NCI-H748 (cell line): ENCODE data around the gene FAM199X.
"Not testable (repeated sequence)": the region's sequence is repeated elsewhere in the genome, so short reads cannot be mapped to it uniquely, and the experiment has no call there.

Experiments used
- DNase-seq: peaks from one replicate; lab custom pipeline; 2025; ENCODE audit not compliant: unreplicated experiment; lab: John Stamatoyannopoulos, UW

The FAM199X gene

GRCh38 chrX:104187931-104188330, 21.7 kb downstream of the FAM199X start:
- no peak for DNase-seq

- no peak for DNase-seq
Measured at GRCh38 chrX:104189837-104190236, 23.6 kb downstream of the FAM199X start.

GRCh38 chrX:104193485-104193884, 27.2 kb downstream of the FAM199X start:
- no peak for DNase-seq

- no peak for DNase-seq
Measured at GRCh38 chrX:104195013-104195412, 28.8 kb downstream of the FAM199X start.

- peak; percentile 15 for DNase-seq
Measured at GRCh38 chrX:104195489-104196084, 29.3 kb downstream of the FAM199X start.

- no peak for DNase-seq
Measured at GRCh38 chrX:104205548-104205947, 39.3 kb downstream of the FAM199X start.

GRCh38 chrX:104211187-104211586, 44.9 kb downstream of the FAM199X start:
- no peak for DNase-seq

- DNase-seq, result not testable (repeated sequence)
Measured at GRCh38 chrX:104230060-104230459, 63.8 kb downstream of the FAM199X start.
